ENCODE measurements around the gene C22orf15.
A peak's percentile ranks its signal among the peaks of the same experiment; 100 is the strongest.

The C22orf15 gene

DNA sequence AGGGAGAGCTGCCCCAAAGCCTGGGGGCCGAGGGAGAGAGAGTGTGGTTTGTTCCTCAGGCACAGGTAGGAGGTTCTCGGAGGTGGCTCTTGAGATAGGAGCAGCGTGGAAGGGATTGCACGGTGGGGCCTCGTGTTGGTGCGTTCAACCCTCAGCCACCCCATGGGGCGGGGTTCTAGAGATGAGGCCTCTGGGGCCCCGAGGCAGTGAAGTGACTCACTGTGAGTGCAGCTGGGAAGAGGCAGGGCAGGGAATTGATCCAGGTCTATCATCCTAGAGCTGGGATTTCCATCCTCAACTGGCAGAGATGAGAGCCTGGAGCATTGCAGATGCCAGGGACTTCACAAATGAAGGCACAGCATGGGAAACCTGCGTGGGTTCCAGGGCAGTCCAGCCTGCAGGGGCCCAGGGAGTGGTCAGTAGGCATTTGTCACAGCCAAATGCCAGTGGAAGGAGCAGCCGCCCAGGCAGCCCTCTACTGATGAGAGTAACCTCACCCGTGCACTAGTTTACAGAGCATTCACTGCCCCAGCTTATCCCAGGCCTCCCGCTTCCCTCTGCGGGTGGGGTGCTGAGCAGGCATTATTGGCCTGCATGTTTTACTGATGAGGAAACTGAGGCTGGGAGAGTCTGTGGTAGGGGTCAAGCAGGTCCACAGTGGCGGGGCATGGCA lies 18.9 kb downstream of the C22orf15 start:
- TF ChIP-seq, protein P1, sequence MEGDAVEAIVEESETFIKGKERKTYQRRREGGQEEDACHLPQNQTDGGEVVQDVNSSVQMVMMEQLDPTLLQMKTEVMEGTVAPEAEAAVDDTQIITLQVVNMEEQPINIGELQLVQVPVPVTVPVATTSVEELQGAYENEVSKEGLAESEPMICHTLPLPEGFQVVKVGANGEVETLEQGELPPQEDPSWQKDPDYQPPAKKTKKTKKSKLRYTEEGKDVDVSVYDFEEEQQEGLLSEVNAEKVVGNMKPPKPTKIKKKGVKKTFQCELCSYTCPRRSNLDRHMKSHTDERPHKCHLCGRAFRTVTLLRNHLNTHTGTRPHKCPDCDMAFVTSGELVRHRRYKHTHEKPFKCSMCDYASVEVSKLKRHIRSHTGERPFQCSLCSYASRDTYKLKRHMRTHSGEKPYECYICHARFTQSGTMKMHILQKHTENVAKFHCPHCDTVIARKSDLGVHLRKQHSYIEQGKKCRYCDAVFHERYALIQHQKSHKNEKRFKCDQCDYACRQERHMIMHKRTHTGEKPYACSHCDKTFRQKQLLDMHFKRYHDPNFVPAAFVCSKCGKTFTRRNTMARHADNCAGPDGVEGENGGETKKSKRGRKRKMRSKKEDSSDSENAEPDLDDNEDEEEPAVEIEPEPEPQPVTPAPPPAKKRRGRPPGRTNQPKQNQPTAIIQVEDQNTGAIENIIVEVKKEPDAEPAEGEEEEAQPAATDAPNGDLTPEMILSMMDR (IDR thresholded peaks at IDR 0.05; ENCODE audit: low read depth, low read length): no peak
- in situ Hi-C loops (cut with HindIII; ENCODE audit: low sequenced_read_pairs): no loop called here
- DNase-seq (ENCODE audit: low read depth, low spot score): peak; percentile 32
- H3K4me3 ChIP-seq (ENCODE audit: low read depth, low read length): no peak overlapping the region

DNA sequence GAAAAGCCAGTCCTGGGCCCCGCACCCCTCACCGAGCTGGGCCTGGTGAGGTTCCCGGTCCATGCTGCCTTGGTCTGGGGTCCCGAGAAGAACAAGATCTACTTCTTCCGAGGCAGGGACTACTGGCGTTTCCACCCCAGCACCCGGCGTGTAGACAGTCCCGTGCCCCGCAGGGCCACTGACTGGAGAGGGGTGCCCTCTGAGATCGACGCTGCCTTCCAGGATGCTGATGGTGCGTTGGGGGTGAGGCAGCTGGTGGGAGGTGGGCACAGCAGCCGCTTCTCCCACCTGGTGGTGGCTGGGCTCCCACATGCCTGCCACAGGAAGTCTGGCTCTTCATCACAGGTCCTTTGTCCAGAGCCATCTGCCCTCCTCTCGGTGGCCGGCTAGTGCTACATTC lies 19.5 kb downstream of the C22orf15 start:
- in situ Hi-C loops (cut with HindIII; ENCODE audit: low sequenced_read_pairs): no loop called here
- H3K4me3 ChIP-seq (ENCODE audit: low read depth, low read length): no peak overlapping the region
- TF ChIP-seq, protein P1 (IDR thresholded peaks at IDR 0.05; ENCODE audit: low read depth, low read length): no peak
- DNase-seq (ENCODE audit: low read depth, low spot score): no peak

DNA sequence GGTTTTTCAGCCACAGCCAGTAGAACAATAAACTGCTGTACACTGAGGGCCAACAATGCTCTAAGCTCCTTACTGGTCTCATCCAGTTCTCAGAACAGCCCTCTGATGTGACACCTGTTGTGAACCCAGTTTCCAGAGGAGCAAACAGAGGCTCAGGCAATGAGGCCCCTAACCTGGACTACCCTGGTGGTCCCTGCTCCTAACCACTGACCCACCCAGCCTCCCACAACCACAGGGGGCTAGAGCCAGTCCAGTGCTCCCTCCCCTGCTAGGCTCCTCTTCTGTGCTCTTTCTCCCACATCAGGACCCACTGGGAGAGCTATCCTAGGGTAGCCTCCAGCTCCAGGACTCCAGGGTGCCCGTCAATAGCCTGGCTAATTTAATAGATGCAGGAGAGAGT lies 19.9 kb downstream of the C22orf15 start:
- H3K4me3 ChIP-seq (ENCODE audit: low read depth, low read length): no peak overlapping the region
- no peak for DNase-seq (ENCODE audit: low read depth, low spot score)
- TF ChIP-seq, protein P1 (IDR thresholded peaks at IDR 0.05; ENCODE audit: low read depth, low read length): no peak
- in situ Hi-C loops (cut with HindIII; ENCODE audit: low sequenced_read_pairs): no loop called here

GRCh38 chr22:23783265-23784150 lies 20.7 kb downstream of the C22orf15 start:
- no peak overlapping the region for H3K4me3 ChIP-seq (ENCODE audit: low read depth, low read length)
- TF ChIP-seq, protein P1 (IDR thresholded peaks at IDR 0.05; ENCODE audit: low read depth, low read length): no peak
- in situ Hi-C loops (cut with HindIII; ENCODE audit: low sequenced_read_pairs): no loop called here
- DNase-seq (ENCODE audit: low read depth, low spot score): no peak

DNA sequence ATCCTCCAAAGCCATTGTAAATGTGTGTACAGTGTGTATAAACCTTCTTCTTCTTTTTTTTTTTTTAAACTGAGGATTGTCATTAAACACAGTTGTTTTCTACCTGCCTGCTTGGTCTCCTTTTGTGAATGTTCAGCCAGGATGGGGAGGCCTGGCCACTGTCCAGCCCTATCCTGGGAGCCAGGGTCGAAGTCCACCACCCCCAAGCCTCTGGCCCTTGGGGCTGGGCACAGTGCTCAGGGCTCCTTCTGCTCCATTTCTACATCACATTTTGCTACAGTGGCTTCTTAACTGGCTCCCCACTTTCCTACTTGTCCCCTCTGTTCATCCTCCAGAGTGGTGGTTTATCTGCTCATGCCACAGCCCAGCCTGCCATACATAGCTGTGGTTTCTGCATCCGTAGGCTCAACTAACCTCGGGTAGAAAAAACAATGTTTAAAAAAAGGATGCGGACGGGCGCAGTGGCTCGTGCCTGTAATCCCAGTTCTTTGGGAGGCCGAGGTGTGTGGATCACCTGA lies 21.5 kb downstream of the C22orf15 start:
- in situ Hi-C loops (cut with HindIII; ENCODE audit: low sequenced_read_pairs): no loop called here
- peak; percentile 54 for DNase-seq (ENCODE audit: low read depth, low spot score)
- TF ChIP-seq, protein P1 (IDR thresholded peaks at IDR 0.05; ENCODE audit: low read depth, low read length): no peak
- no peak overlapping the region for H3K4me3 ChIP-seq (ENCODE audit: low read depth, low read length)

- H3K4me3 ChIP-seq (ENCODE audit: low read depth, low read length): peak overlapping the region; percentile 75
- in situ Hi-C loops (cut with HindIII; ENCODE audit: low sequenced_read_pairs): no loop called here
- TF ChIP-seq, protein P1 (IDR thresholded peaks at IDR 0.05; ENCODE audit: low read depth, low read length): no peak
- DNase-seq (ENCODE audit: low read depth, low spot score): no peak
Observed at GRCh38 chr22:23786261-23786710, 23.5 kb downstream of the C22orf15 start.
